ENCODE results near the gene ACAA1. TPM values are rescaled to one million over a fixed set of nuclear protein-coding genes. Genes with fewer than 3 reads are reported as not detected.

ACAA1 gene, protein sequence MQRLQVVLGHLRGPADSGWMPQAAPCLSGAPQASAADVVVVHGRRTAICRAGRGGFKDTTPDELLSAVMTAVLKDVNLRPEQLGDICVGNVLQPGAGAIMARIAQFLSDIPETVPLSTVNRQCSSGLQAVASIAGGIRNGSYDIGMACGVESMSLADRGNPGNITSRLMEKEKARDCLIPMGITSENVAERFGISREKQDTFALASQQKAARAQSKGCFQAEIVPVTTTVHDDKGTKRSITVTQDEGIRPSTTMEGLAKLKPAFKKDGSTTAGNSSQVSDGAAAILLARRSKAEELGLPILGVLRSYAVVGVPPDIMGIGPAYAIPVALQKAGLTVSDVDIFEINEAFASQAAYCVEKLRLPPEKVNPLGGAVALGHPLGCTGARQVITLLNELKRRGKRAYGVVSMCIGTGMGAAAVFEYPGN
- total RNA-seq (2014; rRNA removed; shearing (Covaris generic)) = 21.4 and 23.2 TPM in 2 replicates
- 25.9 and 26.6 TPM in 2 replicates for polyA plus RNA-seq (2016; fragmentation: Nextera tagmentation; extraction: Ambion mirVana)
- long read RNA-seq, transcript ACAA1-202 (12 exons, 1,785 nt) = major isoform, 26 of 36 reads
- long read RNA-seq, partial matches to known transcripts = 0 of 36 reads
- long read RNA-seq, other reads (novel, unspliced or antisense) = 7 of 36 reads

GRCh38 chr3:38136777-38137614, at the start of gene ACAA1:
Gene ACAA1, minus strand, starts transcription at chr3:38137127. Its CDS starts 92 bp downstream, at chr3:38137035.
- H3K4me1 ChIP-seq (ENCODE audit: insufficient read depth) = peaks cover 26% of the 10 kb centered on the region
- Mint-ChIP-seq H3K9me3 (no peaks in the 10 kb centered on the region; the same call in 1 of the 3 replicates), H3K4me3 (peak within 1 kb of the TSS; percentile 92), H3K27me3 (ENCODE audit: insufficient read depth, low read depth, poor library complexity) (peaks cover 21% of the 10 kb centered on the region), H3K36me3 (ENCODE audit: low read depth) (peaks cover 40% of the 10 kb centered on the region), H3K4me1 (peaks cover 30% of the 10 kb centered on the region), H3K27ac (peak within 1 kb of the TSS; percentile 75)
- peak within 1 kb of the TSS; percentile 97 for H3K4me3 ChIP-seq
- H2AFZ ChIP-seq = peak within 1 kb of the TSS; percentile 99
- DNase-seq (ENCODE audit: low spot score) (peak; percentile 100), ATAC-seq (peak; percentile 86)
- peaks cover 9% of the 10 kb centered on the region for H3K36me3 ChIP-seq (ENCODE audit: insufficient read depth)
- peaks cover 16% of the 10 kb centered on the region; the same call in 1 of the 2 replicates for H4K20me1 ChIP-seq (replicated peaks; ENCODE audit: insufficient read depth)
- H3K79me2 ChIP-seq (replicated peaks; ENCODE audit: insufficient read depth) = peaks cover 25% of the 10 kb centered on the region
- peaks cover 15% of the 10 kb centered on the region for H3F3A ChIP-seq (replicated peaks; ENCODE audit: low read depth)
- H3K9me2 ChIP-seq (ENCODE audit: insufficient read depth) = no peaks in the 10 kb centered on the region
- H3K27me3 ChIP-seq (ENCODE audit: insufficient read depth) = no peaks in the 10 kb centered on the region
- peak within 1 kb of the TSS; percentile 83 for H3K27ac ChIP-seq (ENCODE audit: low read depth)
- TF ChIP-seq POLR2AphosphoS5 (IDR thresholded peaks at IDR 0.05; ENCODE audit: low read depth) (peak; percentile 89), ZNF114 (CRISPR knock-in tag; IDR thresholded peaks at IDR 0.05) (no peak), STAT1 (IDR thresholded peaks at IDR 0.05; ENCODE audit: unreplicated experiment) (no peak)
- TF ChIP-seq, protein P1, sequence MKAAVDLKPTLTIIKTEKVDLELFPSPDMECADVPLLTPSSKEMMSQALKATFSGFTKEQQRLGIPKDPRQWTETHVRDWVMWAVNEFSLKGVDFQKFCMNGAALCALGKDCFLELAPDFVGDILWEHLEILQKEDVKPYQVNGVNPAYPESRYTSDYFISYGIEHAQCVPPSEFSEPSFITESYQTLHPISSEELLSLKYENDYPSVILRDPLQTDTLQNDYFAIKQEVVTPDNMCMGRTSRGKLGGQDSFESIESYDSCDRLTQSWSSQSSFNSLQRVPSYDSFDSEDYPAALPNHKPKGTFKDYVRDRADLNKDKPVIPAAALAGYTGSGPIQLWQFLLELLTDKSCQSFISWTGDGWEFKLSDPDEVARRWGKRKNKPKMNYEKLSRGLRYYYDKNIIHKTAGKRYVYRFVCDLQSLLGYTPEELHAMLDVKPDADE (IDR thresholded peaks at IDR 0.05) = peak; percentile 65; the same call in 1 of the 2 replicates
- H3K4me2 ChIP-seq = peak within 1 kb of the TSS; percentile 100

DNA sequence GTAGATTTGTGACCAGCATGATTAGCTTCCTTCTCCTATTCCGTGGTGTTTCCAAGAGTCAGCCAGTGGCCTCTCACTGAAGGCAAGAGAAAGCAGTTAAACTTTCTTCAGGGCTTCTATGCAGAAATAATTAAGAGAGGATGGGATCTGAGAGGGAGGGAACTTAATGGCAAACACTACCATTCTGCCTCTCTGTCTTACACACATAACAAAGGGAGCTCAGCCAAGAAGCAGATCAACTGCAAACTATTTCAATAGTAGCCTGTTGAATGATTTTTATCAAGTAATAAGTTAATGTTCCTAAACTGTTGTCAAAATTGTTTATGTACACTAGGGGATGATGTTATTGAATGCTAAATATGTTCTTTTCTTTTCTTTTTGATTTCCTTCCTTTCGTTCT, 40.3 kb upstream of the ACAA1 start:
- no peaks in the 10 kb centered on the region for H3K27me3 ChIP-seq (ENCODE audit: insufficient read depth)
- no peaks in the 10 kb centered on the region for H3K36me3 ChIP-seq (ENCODE audit: insufficient read depth)
- TF ChIP-seq EZH2phosphoT487 (IDR thresholded peaks at IDR 0.05; ENCODE audit: unreplicated experiment) (no peak), POLR2AphosphoS5 (IDR thresholded peaks at IDR 0.05; ENCODE audit: low read depth) (no peak), EZH2 (IDR thresholded peaks at IDR 0.05; ENCODE audit: low read depth, unreplicated experiment) (no peak)
- no peak overlapping the region for H3K27ac ChIP-seq (ENCODE audit: low read depth)
- peaks cover 99% of the 10 kb centered on the region for H3K79me2 ChIP-seq (replicated peaks; ENCODE audit: insufficient read depth)
- ATAC-seq = no peak
- H3F3A ChIP-seq (replicated peaks; ENCODE audit: low read depth) = no peaks in the 10 kb centered on the region
- H4K20me1 ChIP-seq (replicated peaks; ENCODE audit: insufficient read depth) = peaks cover 52% of the 10 kb centered on the region
- H3K9me3 Mint-ChIP-seq = no peaks in the 10 kb centered on the region
- H3K4me3 ChIP-seq = no peak overlapping the region
- H3K4me3 Mint-ChIP-seq = no peak overlapping the region
- H3K4me1 Mint-ChIP-seq = peaks cover 26% of the 10 kb centered on the region
- 0 out of 2 replicates have a peak overlapping the region, but pooled peaks have one; percentile 54 for H3K27ac Mint-ChIP-seq
- H3K36me3 Mint-ChIP-seq (ENCODE audit: low read depth) = 0 out of 3 replicates have a peak, but pooled peaks cover 3% of the 10 kb centered on the region
- no peaks in the 10 kb centered on the region for H3K27me3 Mint-ChIP-seq (ENCODE audit: insufficient read depth, low read depth, poor library complexity)
- H3K9me2 ChIP-seq (ENCODE audit: insufficient read depth) = no peaks in the 10 kb centered on the region
- DNase-seq (ENCODE audit: low spot score) = no peak
- H3K4me1 ChIP-seq (ENCODE audit: insufficient read depth) = peaks cover 17% of the 10 kb centered on the region
- H3K4me2 ChIP-seq = no peak overlapping the region
- no peak overlapping the region for H2AFZ ChIP-seq

All from GM23338 (cell line).